Stromal cell of bone marrow (primary cell): ENCODE data around the gene LCP2.
"Not testable (repeated sequence)": the region's sequence is repeated elsewhere in the genome, so short reads cannot be mapped to it uniquely, and the experiment has no call there.

Experiments
- DNase-seq: peaks from one replicate; pipeline ENCODE4 v3.0.0-alpha.2; 2012; ENCODE audit warnings: low read depth

The LCP2 gene

GRCh38 chr5:170273968-170274710, 23.4 kb downstream of the LCP2 start:
- peak; percentile 13 for DNase-seq

- no peak for DNase-seq
Observed at GRCh38 chr5:170270293-170271069, 27.1 kb downstream of the LCP2 start.

- no peak for DNase-seq
Observed at GRCh38 chr5:170269579-170269978, 28.0 kb downstream of the LCP2 start.

GRCh38 chr5:170268884-170269283, 28.7 kb downstream of the LCP2 start:
- DNase-seq = no peak

- DNase-seq = no peak
Observed at GRCh38 chr5:170268153-170268689, 29.4 kb downstream of the LCP2 start.

- DNase-seq = peak; percentile 55
Observed at GRCh38 chr5:170267431-170268152, 30.0 kb downstream of the LCP2 start.

GRCh38 chr5:170266570-170267381, 30.8 kb downstream of the LCP2 start:
- no peak for DNase-seq

GRCh38 chr5:170265522-170265921, 32.1 kb downstream of the LCP2 start:
- peak; percentile 45 for DNase-seq

GRCh38 chr5:170263906-170264305, 33.7 kb downstream of the LCP2 start:
- no peak for DNase-seq

GRCh38 chr5:170262061-170263045, 35.2 kb downstream of the LCP2 start:
- DNase-seq = no peak

- DNase-seq = no peak
Observed at GRCh38 chr5:170261528-170262043, 36.0 kb downstream of the LCP2 start.

GRCh38 chr5:170257370-170257769, 40.2 kb downstream of the LCP2 start:
- DNase-seq = no peak

GRCh38 chr5:170256571-170256970, 41.0 kb downstream of the LCP2 start:
- no peak for DNase-seq

GRCh38 chr5:170254056-170254455, 43.5 kb downstream of the LCP2 start:
- no peak for DNase-seq

- no peak for DNase-seq
Observed at GRCh38 chr5:170252720-170253350, 44.7 kb downstream of the LCP2 start.

GRCh38 chr5:170252109-170252508, 45.5 kb downstream of the LCP2 start:
- no peak for DNase-seq

GRCh38 chr5:170251462-170251861, 46.1 kb downstream of the LCP2 start:
- DNase-seq = no peak

- DNase-seq = no peak
Observed at GRCh38 chr5:170250810-170251317, 46.7 kb downstream of the LCP2 start.

GRCh38 chr5:170249355-170249754, 48.2 kb downstream of the LCP2 start:
- DNase-seq = no peak

- DNase-seq = not testable (repeated sequence)
Observed at GRCh38 chr5:170248931-170249227, 48.7 kb downstream of the LCP2 start.
